Mesodermal cell (in vitro differentiated cells): ENCODE results near the gene CBLC.

Experiments
- H3K27ac ChIP-seq: 2 replicates; pipeline ENCODE4 v1.7.0; 2013; ENCODE audit warnings: mild to moderate bottlenecking, low read depth, low read length, moderate library complexity; ENCODE audit not compliant: severe bottlenecking
- H3K36me3 ChIP-seq: 2 replicates; pipeline ENCODE4 v1.7.1; 2013; ENCODE audit warnings: mild to moderate bottlenecking, low read length, moderate library complexity; ENCODE audit not compliant: control insufficient read depth, insufficient read depth
- H3K4me1 ChIP-seq: one replicate; pipeline ENCODE4 v1.7.1; 2013; ENCODE audit warnings: mild to moderate bottlenecking, low read length; ENCODE audit not compliant: insufficient read depth, control insufficient read depth, poor library complexity, severe bottlenecking
- H3K4me3 ChIP-seq: 2 replicates; pipeline ENCODE4 v1.7.0; 2013; ENCODE audit warnings: low read length, control low read depth, mild to moderate bottlenecking; ENCODE audit not compliant: insufficient read depth, poor library complexity, severe bottlenecking; ENCODE audit errors: extremely low read depth
- H3K9me3 ChIP-seq: 2 replicates; pipeline ENCODE4 v1.7.1; 2013; ENCODE audit warnings: mild to moderate bottlenecking, low read length, moderate library complexity; ENCODE audit not compliant: control insufficient read depth
- WGBS, 2 experiments: methylation state at CpG; one replicate each; pipeline ENCODE4 v1.1.5; 2013; ENCODE audit warnings: missing lambda C conversion rate in 2 of 2; ENCODE audit not compliant: insufficient coverage in 2 of 2; 5-methylcytosine and 5-hydroxymethylcytosine counted together

The CBLC gene

GRCh38 chr19:44803442-44804428, 26.0 kb downstream of the CBLC start:
- Histone ChIP-seq H3K36me3 (no peaks in the 10 kb centered on the region), H3K27ac (no peak overlapping the region), H3K4me1 (peaks cover 8% of the 10 kb centered on the region), H3K9me3 (no peaks in the 10 kb centered on the region), H3K4me3 (no peak overlapping the region)
- 93 to 95% methylated on average over 12 of the region's 13 CpGs for WGBS, 2 experiments

GRCh38 chr19:44806291-44806690, 28.6 kb downstream of the CBLC start:
- no peaks in the 10 kb centered on the region for H3K36me3 ChIP-seq
- WGBS, 2 experiments, result 73 to 78% methylated on average over 6 of the region's 7 CpGs
- no peak overlapping the region for H3K4me3 ChIP-seq
- no peak overlapping the region for H3K27ac ChIP-seq
- H3K4me1 ChIP-seq, result peaks cover 13% of the 10 kb centered on the region
- no peaks in the 10 kb centered on the region for H3K9me3 ChIP-seq

- WGBS, 2 experiments, result 61 to 88% methylated on average over 4 of the region's 5 CpGs
- H3K4me1 ChIP-seq, result peaks cover 13% of the 10 kb centered on the region
- H3K4me3 ChIP-seq, result no peak overlapping the region
- H3K27ac ChIP-seq, result no peak overlapping the region
- no peaks in the 10 kb centered on the region for H3K9me3 ChIP-seq
- H3K36me3 ChIP-seq, result no peaks in the 10 kb centered on the region
Observed at GRCh38 chr19:44807162-44807561, 29.5 kb downstream of the CBLC start.

GRCh38 chr19:44807652-44808462, 30.2 kb downstream of the CBLC start:
- 29 to 41% methylated on average over 8 to 11 of the region's 14 CpGs for WGBS, 2 experiments
- Histone ChIP-seq H3K9me3 (no peaks in the 10 kb centered on the region), H3K4me1 (peaks cover 13% of the 10 kb centered on the region), H3K36me3 (no peaks in the 10 kb centered on the region), H3K27ac (peak overlapping the region; percentile 53), H3K4me3 (peak overlapping the region; percentile 45)

- WGBS, 2 experiments, result 2 to 3% methylated on average over 43 to 48 of the region's 59 CpGs
- Histone ChIP-seq H3K9me3 (no peaks in the 10 kb centered on the region), H3K36me3 (no peaks in the 10 kb centered on the region), H3K27ac (peak within 1 kb of the TSS; percentile 53), H3K4me3 (peak within 1 kb of the TSS; percentile 45), H3K4me1 (peaks cover 13% of the 10 kb centered on the region)
Observed at GRCh38 chr19:44808463-44809371, 31.0 kb downstream of the CBLC start, which contains the start of gene BCAM. TSS of gene BCAM (plus strand) at chr19:44809103. CDS start at chr19:44809125, 22 bp downstream.

- 58 to 100% methylated on average over 1 to 2 of the region's 7 CpGs for WGBS, 2 experiments
- H3K4me3 ChIP-seq, result peak overlapping the region; percentile 45
- no peaks in the 10 kb centered on the region for H3K9me3 ChIP-seq
- H3K27ac ChIP-seq, result no peak overlapping the region
- H3K4me1 ChIP-seq, result peaks cover 13% of the 10 kb centered on the region
- no peaks in the 10 kb centered on the region for H3K36me3 ChIP-seq
Observed at GRCh38 chr19:44809577-44810233, 32.0 kb downstream of the CBLC start.

- H3K4me1 ChIP-seq, result peaks cover 13% of the 10 kb centered on the region
- WGBS, 2 experiments, result 79 to 86% methylated on average over 6 of the region's 13 CpGs
Observed at GRCh38 chr19:44810234-44811121, 32.8 kb downstream of the CBLC start.

GRCh38 chr19:44811122-44811419, 33.4 kb downstream of the CBLC start:
- no peaks in the 10 kb centered on the region for H3K36me3 ChIP-seq
- H3K9me3 ChIP-seq, result no peaks in the 10 kb centered on the region
- H3K4me3 ChIP-seq, result no peak overlapping the region
- 91 to 98% methylated on average over 7 of the region's 7 CpGs for WGBS, 2 experiments
- H3K27ac ChIP-seq, result no peak overlapping the region
- H3K4me1 ChIP-seq, result peaks cover 13% of the 10 kb centered on the region

More at GRCh38 chr19:44810234-44811121, 32.8 kb downstream of the CBLC start:
- H3K4me3 ChIP-seq, result no peak overlapping the region
- no peaks in the 10 kb centered on the region for H3K36me3 ChIP-seq
- H3K27ac ChIP-seq, result no peak overlapping the region
- H3K9me3 ChIP-seq, result no peaks in the 10 kb centered on the region

- Histone ChIP-seq H3K9me3 (no peaks in the 10 kb centered on the region), H3K4me3 (no peak overlapping the region), H3K4me1 (peaks cover 13% of the 10 kb centered on the region), H3K36me3 (no peaks in the 10 kb centered on the region), H3K27ac (no peak overlapping the region)
- 92 to 95% methylated on average over 27 of the region's 28 CpGs for WGBS, 2 experiments
Observed at GRCh38 chr19:44812142-44812718, 34.5 kb downstream of the CBLC start.
